Kidney (tissue), 14 donors: ENCODE results near the gene MEGF6. TPM values are rescaled to one million over a fixed set of nuclear protein-coding genes. Genes with fewer than 3 reads are reported as not detected.

Source experiments
- DNase-seq, 5 donors: peaks; one replicate each; pipeline ENCODE4 v3.0.0-alpha.2; 2013 to 2020
- FAIRE-seq: peaks from 2 replicates; lab custom pipeline; 2012; peaks lifted over from hg19 to GRCh38; lab: Jason Lieb, UNC
- H3K27ac ChIP-seq, 2 donors: one replicate each; pipeline ENCODE4 v1.7.0; 2013; ENCODE audit warnings: low read depth in 2 of 2, low read length in 2 of 2, inconsistent platforms in 1 of 2
- H3K27me3 ChIP-seq: one replicate; pipeline ENCODE4 v1.7.1; 2013; ENCODE audit warnings: low read length, inconsistent platforms; ENCODE audit not compliant: control insufficient read depth, insufficient read depth
- H3K36me3 ChIP-seq, 3 donors: one replicate each; pipeline versions ENCODE4 v1.7.0 to v1.7.1; 2013; ENCODE audit warnings: low read length in 3 of 3, control low read depth in 1 of 3, inconsistent platforms in 1 of 3; ENCODE audit not compliant: insufficient read depth in 3 of 3, control insufficient read depth in 2 of 3
- H3K4me1 ChIP-seq, 3 donors: one replicate each; pipeline versions ENCODE4 v1.7.0 to v1.7.1; 2013; ENCODE audit warnings: low read length in 3 of 3, inconsistent platforms in 1 of 3, low read depth in 1 of 3; ENCODE audit not compliant: control insufficient read depth in 2 of 3, insufficient read depth in 2 of 3
- H3K4me3 ChIP-seq, 3 donors: one replicate each; pipeline versions ENCODE4 v1.7.0 to v1.8.1; 2013; ENCODE audit warnings: low read length in 3 of 3, control low read depth in 1 of 3, inconsistent platforms in 1 of 3
- H3K9ac ChIP-seq, 3 donors: one replicate each; pipeline versions ENCODE4 v1.7.0 to v1.7.1; 2013; ENCODE audit warnings: low read length in 3 of 3, control low read depth in 1 of 3, inconsistent platforms in 1 of 3
- H3K9me3 ChIP-seq, 3 donors: one replicate each; pipeline versions ENCODE4 v1.7.0 to v1.7.1; 2013; ENCODE audit warnings: low read length in 3 of 3, control low read depth in 1 of 3, inconsistent platforms in 1 of 3; ENCODE audit not compliant: control insufficient read depth in 2 of 3, insufficient read depth in 1 of 3
- intact Hi-C: fragments of 100-400 bp; cut with DNase I; formaldehyde crosslinking; loops from one replicate; pipeline ENCODE4 v1.11.1; 2022
- polyA plus RNA-seq: library from polyadenylated mRNA; stranded (reverse); fragments of 350-450 nt; fragmentation: Illumina TruSeq; extraction: RNeasy Lipid Tissue Mini Kit (QIAGEN cat#74804); gene quantifications from one replicate; pipeline ENCODE4 v1.2.3, GENCODE V29; 2014; ENCODE audit warnings: low read depth, low replicate concordance; ENCODE audit not compliant: insufficient read depth
- total RNA-seq: library from RNA; stranded (reverse); fragmentation: NEBNext Ultra II Directional; extraction: Animal tissue kit (Norgen Biotek cat#: 25700); gene quantifications from one replicate; pipeline ENCODE4 v1.2.1, GENCODE V29; 2021
- TF ChIP-seq, protein P1 (sequence below): IDR thresholded peaks from 3 replicates; pipeline ENCODE4 v1.5.1; 2012; ENCODE audit warnings: mild to moderate bottlenecking, moderate library complexity, borderline replicate concordance; ENCODE audit not compliant: insufficient read depth; ENCODE audit errors: extremely low read depth
- donor health status: control.
- donor health status: control.
- donor health status: control.
- donor health status: control.
- donor health status: control.
- donor health status: DM: yes; HTN: yes; CAD: no.
- donor health status: Normal renal cell carcinoma (clear cell type).

Gene MEGF6
- total and polyA plus RNA-seq, 2 donors from 2014 or later = 2.8 to 10.9 TPM

DNA sequence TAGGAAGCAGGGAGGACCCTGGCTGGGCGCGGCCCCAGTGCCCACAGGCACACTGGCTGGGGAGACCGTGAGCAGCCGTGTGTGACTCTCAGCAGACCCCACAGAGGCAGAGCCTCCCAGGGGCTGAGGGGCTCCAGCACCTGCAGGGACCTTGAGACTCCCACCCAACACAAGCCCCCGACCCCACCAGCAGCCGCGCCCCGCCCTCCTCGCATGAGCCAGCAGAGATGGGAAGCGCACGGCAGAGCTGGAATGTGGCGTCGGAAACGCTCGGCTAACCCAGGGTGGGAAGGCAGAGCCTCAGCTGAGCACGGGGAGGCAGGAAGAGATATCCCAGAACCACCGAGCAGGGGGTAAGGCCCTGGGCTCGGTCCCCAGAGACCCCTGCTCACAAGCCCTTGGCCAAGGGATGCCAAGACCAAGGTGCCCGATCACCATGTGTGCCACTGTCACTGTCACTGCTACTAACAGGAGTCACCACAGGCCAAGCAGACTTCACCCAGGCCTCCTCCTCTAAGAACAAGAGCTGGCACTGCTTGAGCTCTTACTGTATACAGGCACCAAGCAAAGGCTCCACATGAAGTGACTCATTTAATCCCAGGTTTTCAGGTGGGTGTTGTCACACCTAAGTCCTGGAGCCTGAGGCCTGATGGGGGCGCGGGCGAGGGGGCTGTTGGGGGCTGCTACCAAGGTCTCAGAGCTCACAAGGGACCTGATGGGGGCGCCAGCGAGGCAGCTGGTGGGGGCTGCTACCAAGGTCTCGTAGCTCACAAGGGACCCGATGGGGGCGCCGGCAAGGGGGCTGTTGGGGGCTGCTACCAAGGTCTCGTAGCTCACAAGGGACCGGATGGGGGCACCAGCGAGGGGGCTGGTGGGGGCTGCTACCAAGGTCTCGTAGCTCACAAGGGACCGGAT lies 20.1 kb downstream of the MEGF6 start:
- H3K4me3 ChIP-seq = no peak overlapping the region
- intact Hi-C loops = no loop called here
- no peaks in the 10 kb centered on the region for H3K4me1 ChIP-seq
- H3K9me3 ChIP-seq = no peaks in the 10 kb centered on the region
- FAIRE-seq (no peak), DNase-seq (peak in 3 of 5 donors; percentile 49 to 67 (median 63))
- TF ChIP-seq, protein P1, sequence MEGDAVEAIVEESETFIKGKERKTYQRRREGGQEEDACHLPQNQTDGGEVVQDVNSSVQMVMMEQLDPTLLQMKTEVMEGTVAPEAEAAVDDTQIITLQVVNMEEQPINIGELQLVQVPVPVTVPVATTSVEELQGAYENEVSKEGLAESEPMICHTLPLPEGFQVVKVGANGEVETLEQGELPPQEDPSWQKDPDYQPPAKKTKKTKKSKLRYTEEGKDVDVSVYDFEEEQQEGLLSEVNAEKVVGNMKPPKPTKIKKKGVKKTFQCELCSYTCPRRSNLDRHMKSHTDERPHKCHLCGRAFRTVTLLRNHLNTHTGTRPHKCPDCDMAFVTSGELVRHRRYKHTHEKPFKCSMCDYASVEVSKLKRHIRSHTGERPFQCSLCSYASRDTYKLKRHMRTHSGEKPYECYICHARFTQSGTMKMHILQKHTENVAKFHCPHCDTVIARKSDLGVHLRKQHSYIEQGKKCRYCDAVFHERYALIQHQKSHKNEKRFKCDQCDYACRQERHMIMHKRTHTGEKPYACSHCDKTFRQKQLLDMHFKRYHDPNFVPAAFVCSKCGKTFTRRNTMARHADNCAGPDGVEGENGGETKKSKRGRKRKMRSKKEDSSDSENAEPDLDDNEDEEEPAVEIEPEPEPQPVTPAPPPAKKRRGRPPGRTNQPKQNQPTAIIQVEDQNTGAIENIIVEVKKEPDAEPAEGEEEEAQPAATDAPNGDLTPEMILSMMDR = no peak
- no peaks in the 10 kb centered on the region for H3K36me3 ChIP-seq
- H3K27me3 ChIP-seq = no peaks in the 10 kb centered on the region
- H3K9ac ChIP-seq = no peak overlapping the region
- H3K27ac ChIP-seq = no peak overlapping the region

DNA sequence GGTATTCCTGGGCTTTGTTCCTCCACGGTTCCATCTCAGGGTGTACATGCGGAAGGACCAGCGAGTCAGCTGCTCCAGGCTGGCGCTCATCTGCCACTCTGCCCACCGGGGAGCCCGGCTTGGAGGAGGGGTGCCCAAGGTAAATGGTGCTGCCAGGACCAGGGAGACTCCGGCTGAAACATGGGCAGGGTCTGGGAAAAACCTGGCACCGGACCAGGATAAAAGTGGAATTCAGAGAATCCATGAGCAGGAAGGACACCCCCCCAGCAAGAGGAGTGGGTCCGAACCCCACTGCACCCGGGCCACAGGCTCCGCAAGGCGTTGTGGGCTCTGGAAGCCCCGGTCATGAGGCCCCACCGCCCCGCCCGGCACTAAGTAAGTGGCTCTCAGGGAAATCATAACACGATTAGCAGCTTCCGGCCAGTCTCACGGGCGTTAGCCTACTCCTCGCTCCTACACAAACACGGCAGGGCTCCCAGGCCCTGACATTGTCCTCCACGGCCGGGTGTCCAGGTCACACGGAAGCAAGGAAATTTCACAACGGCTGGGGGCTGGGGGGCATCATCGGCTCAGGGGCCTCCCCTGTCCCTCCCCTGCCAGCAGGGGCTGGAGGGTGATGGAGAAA lies 21.1 kb downstream of the MEGF6 start:
- intact Hi-C loops = no loop called here
- TF ChIP-seq, protein P1 = no peak
- no peaks in the 10 kb centered on the region for H3K36me3 ChIP-seq
- H3K4me1 ChIP-seq = no peaks in the 10 kb centered on the region
- H3K27ac ChIP-seq = no peak overlapping the region
- no peaks in the 10 kb centered on the region for H3K9me3 ChIP-seq
- DNase-seq = peak in 4 of 5 donors; percentile 53 to 76 (median 68)
- H3K27me3 ChIP-seq = no peaks in the 10 kb centered on the region
- H3K9ac ChIP-seq = no peak overlapping the region
- FAIRE-seq = no peak
- no peak overlapping the region for H3K4me3 ChIP-seq

DNA sequence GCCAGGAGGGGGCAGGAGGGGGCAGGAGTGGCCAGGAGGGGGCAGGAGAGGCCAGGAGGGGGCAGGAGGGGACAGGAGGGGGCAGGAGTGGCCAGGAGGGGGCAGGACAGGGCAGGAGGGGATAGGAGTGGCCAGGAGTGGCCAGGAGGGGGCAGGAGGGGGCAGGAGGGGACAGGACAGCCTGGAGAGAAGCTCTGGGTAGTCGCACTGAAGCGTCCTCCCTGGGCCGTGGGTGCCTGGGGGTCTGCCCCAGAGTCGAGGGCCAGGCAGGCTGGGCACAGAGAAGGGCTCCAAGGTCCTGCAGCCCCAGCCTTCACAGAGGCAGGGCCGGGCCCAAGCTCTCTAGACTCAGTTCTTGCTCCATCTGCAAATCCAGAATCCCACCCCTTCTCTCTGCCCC lies 22.9 kb downstream of the MEGF6 start:
- no peak overlapping the region for H3K27ac ChIP-seq
- no peaks in the 10 kb centered on the region for H3K4me1 ChIP-seq
- FAIRE-seq = no peak
- TF ChIP-seq, protein P1 = no peak
- no peaks in the 10 kb centered on the region for H3K9me3 ChIP-seq
- no peaks in the 10 kb centered on the region for H3K27me3 ChIP-seq
- no peaks in the 10 kb centered on the region for H3K36me3 ChIP-seq
- DNase-seq = no peak
- H3K4me3 ChIP-seq = no peak overlapping the region
- intact Hi-C loops = no loop called here
- no peak overlapping the region for H3K9ac ChIP-seq
